LNCAP (cell line): ENCODE measurements around the gene DHRS11.

Source experiments
- CTCF ChIP-seq: fragments of 450-650 bp; IDR thresholded peaks from 2 replicates; pipeline ENCODE4 v1.5.1; 2017; ENCODE audit warnings: mild to moderate bottlenecking

Gene DHRS11

GRCh38 chr17:36546418-36547093 lies 45.1 kb upstream of the DHRS11 start:
- TF ChIP-seq CTCF: no peak

- no peak for TF ChIP-seq CTCF
These were observed 43.9 kb upstream of the DHRS11 start for GRCh38 chr17:36547776-36548175.

- TF ChIP-seq CTCF: no peak
These were observed 40.9 kb upstream of the DHRS11 start for GRCh38 chr17:36550491-36551417.

- no peak for TF ChIP-seq CTCF
These were observed 38.2 kb upstream of the DHRS11 start for GRCh38 chr17:36553459-36553858.

GRCh38 chr17:36566081-36566480 lies 25.6 kb upstream of the DHRS11 start:
- no peak for TF ChIP-seq CTCF

- TF ChIP-seq CTCF: no peak
These were observed 16.7 kb upstream of the DHRS11 start for GRCh38 chr17:36575028-36575427.

- TF ChIP-seq CTCF: no peak
These were observed 14.9 kb upstream of the DHRS11 start for GRCh38 chr17:36576793-36577192.
